Measurements from ENCODE around the gene ADAMTSL2.

- TF ChIP-seq CTCF (IDR thresholded peaks at IDR 0.05; ENCODE audit: low read depth, low read length) (no peak), EZH2phosphoT487 (IDR thresholded peaks at IDR 0.05; ENCODE audit: low read depth) (no peak)
These were observed 28.2 kb downstream of the ADAMTSL2 start for GRCh38 chr9:133562611-133563290.
